AML-193 (cell line): Measurements from ENCODE around the gene TRABD2B.

Experiments
- DNase-seq, 2 experiments: peaks; one replicate each; lab custom pipeline; 2025; lab: John Stamatoyannopoulos, UW

The TRABD2B gene

GRCh38 chr1:47774986-47775834, 222.0 kb downstream of the TRABD2B start:
- DNase-seq = no peak

- DNase-seq = no peak
Measured at GRCh38 chr1:47772960-47773682, 224.1 kb downstream of the TRABD2B start.

- no peak for DNase-seq
Measured at GRCh38 chr1:47772281-47772680, 224.9 kb downstream of the TRABD2B start.

- DNase-seq = no peak
Measured at GRCh38 chr1:47771751-47772150, 225.4 kb downstream of the TRABD2B start.

GRCh38 chr1:47769983-47770382, 227.2 kb downstream of the TRABD2B start:
- DNase-seq = no peak

GRCh38 chr1:47769295-47769694, 227.9 kb downstream of the TRABD2B start:
- no peak for DNase-seq

GRCh38 chr1:47767741-47768100, 229.5 kb downstream of the TRABD2B start:
- no peak for DNase-seq

GRCh38 chr1:47766832-47767740, 230.1 kb downstream of the TRABD2B start:
- DNase-seq = no peak

GRCh38 chr1:47765742-47766485, 231.3 kb downstream of the TRABD2B start:
- no peak for DNase-seq

GRCh38 chr1:47765236-47765635, 231.9 kb downstream of the TRABD2B start:
- DNase-seq = no peak

- DNase-seq = no peak
Measured at GRCh38 chr1:47764461-47765046, 232.6 kb downstream of the TRABD2B start.

- DNase-seq = no peak
Measured at GRCh38 chr1:47763591-47764171, 233.5 kb downstream of the TRABD2B start.

GRCh38 chr1:47761974-47762373, 235.2 kb downstream of the TRABD2B start:
- no peak for DNase-seq

- no peak for DNase-seq
Measured at GRCh38 chr1:47761201-47761930, 235.8 kb downstream of the TRABD2B start.

GRCh38 chr1:47759936-47760629, 237.1 kb downstream of the TRABD2B start:
- no peak for DNase-seq

GRCh38 chr1:47759251-47759935, 237.8 kb downstream of the TRABD2B start:
- DNase-seq = no peak

GRCh38 chr1:47758341-47759250, 238.6 kb downstream of the TRABD2B start:
- no peak for DNase-seq
